Astrocyte (in vitro differentiated cells and primary cell): Measurements from ENCODE around the gene ATP5F1D. TPM values are rescaled to one million over a fixed set of nuclear protein-coding genes. Genes with fewer than 3 reads are reported as not detected.

Experiments
- DNase-seq: peaks from one replicate; pipeline ENCODE4 v3.0.0-alpha.2; 2010; ENCODE audit warnings: low read depth
- FAIRE-seq: peaks from 2 replicates; lab custom pipeline; 2011; peaks lifted over from hg19 to GRCh38; lab: Jason Lieb, UNC
- H2AFZ ChIP-seq: 2 replicates; pipeline ENCODE4 v1.6.0; 2012; ENCODE audit warnings: low read depth, low read length, inconsistent platforms
- H3K27ac ChIP-seq: 2 replicates; pipeline ENCODE4 v1.5.1; 2011; ENCODE audit warnings: low read depth, low read length, inconsistent platforms
- H3K27me3 ChIP-seq: 2 replicates; pipeline ENCODE4 v1.6.0; 2011; ENCODE audit warnings: low read length, inconsistent platforms; ENCODE audit not compliant: insufficient read depth
- H3K36me3 ChIP-seq: 2 replicates; pipeline ENCODE4 v1.5.1; 2011; ENCODE audit warnings: low read length, inconsistent platforms; ENCODE audit not compliant: insufficient read depth
- H3K4me1 ChIP-seq: 2 replicates; pipeline ENCODE4 v1.5.1; 2011; ENCODE audit warnings: low read length, inconsistent platforms; ENCODE audit not compliant: insufficient read depth
- H3K4me2 ChIP-seq: 2 replicates; pipeline ENCODE4 v1.6.0; 2012; ENCODE audit warnings: low read length, inconsistent platforms
- H3K4me3 ChIP-seq: 2 replicates; pipeline ENCODE4 v1.5.1; 2011; ENCODE audit warnings: low read depth, mild to moderate bottlenecking, low read length, inconsistent platforms; ENCODE audit not compliant: insufficient read depth
- H3K79me2 ChIP-seq: 2 replicates; pipeline ENCODE4 v1.6.0; 2012; ENCODE audit warnings: mild to moderate bottlenecking, low read length, inconsistent platforms; ENCODE audit not compliant: insufficient read depth
- H3K9ac ChIP-seq: 2 replicates; pipeline ENCODE4 v1.6.0; 2012; ENCODE audit warnings: mild to moderate bottlenecking, low read length, inconsistent platforms
- H3K9me3 ChIP-seq: 2 replicates; pipeline ENCODE4 v1.5.1; 2012; ENCODE audit warnings: low read depth, mild to moderate bottlenecking, low read length, inconsistent platforms; ENCODE audit not compliant: insufficient read depth
- H4K20me1 ChIP-seq: 2 replicates; pipeline ENCODE4 v1.6.0; 2012; ENCODE audit warnings: low read length, inconsistent platforms; ENCODE audit not compliant: insufficient read depth
- H3K27ac Mint-ChIP-seq: one replicate; pipeline ENCODE4 v1.8.0; 2021; ENCODE audit warnings: mild to moderate bottlenecking, mixed read lengths; ENCODE audit not compliant: unreplicated experiment
- H3K27me3 Mint-ChIP-seq: one replicate; pipeline ENCODE4 v1.8.0; 2021; ENCODE audit warnings: low read depth, mixed read lengths; ENCODE audit not compliant: unreplicated experiment
- H3K36me3 Mint-ChIP-seq: one replicate; pipeline ENCODE4 v1.8.0; 2021; ENCODE audit warnings: low read depth, mixed read lengths; ENCODE audit not compliant: unreplicated experiment
- H3K4me1 Mint-ChIP-seq: one replicate; pipeline ENCODE4 v1.8.0; 2021; ENCODE audit warnings: low read depth, mixed read lengths; ENCODE audit not compliant: unreplicated experiment
- H3K4me3 Mint-ChIP-seq: one replicate; pipeline ENCODE4 v1.8.0; 2021; ENCODE audit warnings: mild to moderate bottlenecking, moderate library complexity, mixed read lengths; ENCODE audit not compliant: unreplicated experiment
- H3K9me3 Mint-ChIP-seq: one replicate; pipeline ENCODE4 v1.8.0; 2021; ENCODE audit warnings: mild to moderate bottlenecking, mixed read lengths; ENCODE audit not compliant: unreplicated experiment
- EZH2 ChIP-seq: IDR thresholded peaks from 2 replicates; pipeline ENCODE4 v1.6.1; 2012; ENCODE audit warnings: mild to moderate bottlenecking, low read length, inconsistent platforms; ENCODE audit not compliant: insufficient read depth
- total RNA-seq: library from RNA; stranded (reverse); gene quantifications from 2 replicates; pipeline ENCODE4 v1.2.1, GENCODE V29; 2021
- TF ChIP-seq, protein P1 (sequence below): IDR thresholded peaks from 2 replicates; pipeline ENCODE4 v1.5.1; 2011; ENCODE audit warnings: low read depth, mild to moderate bottlenecking, inconsistent platforms, low read length, moderate library complexity; ENCODE audit not compliant: insufficient read depth

The ATP5F1D gene
- total RNA-seq, 1 donor from 2014 or later = 154 TPM

DNA sequence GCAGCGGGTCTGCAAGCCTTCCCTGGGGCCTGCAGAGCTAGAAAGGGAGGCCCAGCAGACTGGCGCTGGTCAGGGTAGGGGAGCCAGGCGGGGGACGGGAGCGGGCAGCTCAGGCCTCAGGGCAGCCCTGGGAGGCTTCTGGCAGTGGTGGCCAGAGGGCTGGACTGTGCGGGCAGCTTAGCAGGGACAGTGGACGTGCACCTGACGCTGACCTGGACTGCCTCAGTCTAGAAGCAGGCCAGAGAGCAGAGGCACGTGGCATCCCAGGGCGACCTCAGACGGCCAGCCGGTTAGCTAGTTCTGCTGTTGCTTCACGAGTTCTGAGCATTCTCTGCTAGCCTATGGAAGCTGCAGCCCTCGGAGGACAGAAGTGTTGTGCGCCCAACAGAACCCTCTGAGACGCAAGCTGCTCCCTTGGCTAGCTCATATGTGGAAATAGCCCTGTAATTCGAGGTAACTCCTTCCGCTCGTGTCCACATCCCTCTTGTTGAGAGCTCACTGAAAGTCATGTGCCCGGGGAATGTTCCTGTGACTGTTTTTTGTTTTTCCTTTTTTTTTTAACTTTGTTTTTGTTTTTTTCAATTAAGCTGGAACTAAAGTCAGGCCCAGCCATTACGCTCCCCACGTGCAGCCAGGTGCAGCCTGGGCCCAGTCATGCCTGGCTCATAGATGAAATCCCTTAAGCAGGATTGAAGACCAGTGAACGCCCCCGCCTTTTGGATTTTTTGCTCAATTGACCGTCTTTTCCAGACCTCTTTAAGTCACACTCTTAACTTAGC, 31.9 kb downstream of the ATP5F1D start:
- no peak overlapping the region for H3K4me3 ChIP-seq
- peaks cover 24% of the 10 kb centered on the region for H3K36me3 ChIP-seq
- FAIRE-seq (no peak), DNase-seq (no peak)
- H3K4me2 ChIP-seq = peak overlapping the region; percentile 96
- Mint-ChIP-seq H3K9me3 (no peaks in the 10 kb centered on the region), H3K4me1 (peaks cover 30% of the 10 kb centered on the region), H3K27ac (peak overlapping the region; percentile 84), H3K36me3 (peaks cover 14% of the 10 kb centered on the region), H3K4me3 (peak overlapping the region; percentile 69), H3K27me3 (no peaks in the 10 kb centered on the region)
- H3K9me3 ChIP-seq = no peaks in the 10 kb centered on the region
- no peak for TF ChIP-seq EZH2
- TF ChIP-seq, protein P1, sequence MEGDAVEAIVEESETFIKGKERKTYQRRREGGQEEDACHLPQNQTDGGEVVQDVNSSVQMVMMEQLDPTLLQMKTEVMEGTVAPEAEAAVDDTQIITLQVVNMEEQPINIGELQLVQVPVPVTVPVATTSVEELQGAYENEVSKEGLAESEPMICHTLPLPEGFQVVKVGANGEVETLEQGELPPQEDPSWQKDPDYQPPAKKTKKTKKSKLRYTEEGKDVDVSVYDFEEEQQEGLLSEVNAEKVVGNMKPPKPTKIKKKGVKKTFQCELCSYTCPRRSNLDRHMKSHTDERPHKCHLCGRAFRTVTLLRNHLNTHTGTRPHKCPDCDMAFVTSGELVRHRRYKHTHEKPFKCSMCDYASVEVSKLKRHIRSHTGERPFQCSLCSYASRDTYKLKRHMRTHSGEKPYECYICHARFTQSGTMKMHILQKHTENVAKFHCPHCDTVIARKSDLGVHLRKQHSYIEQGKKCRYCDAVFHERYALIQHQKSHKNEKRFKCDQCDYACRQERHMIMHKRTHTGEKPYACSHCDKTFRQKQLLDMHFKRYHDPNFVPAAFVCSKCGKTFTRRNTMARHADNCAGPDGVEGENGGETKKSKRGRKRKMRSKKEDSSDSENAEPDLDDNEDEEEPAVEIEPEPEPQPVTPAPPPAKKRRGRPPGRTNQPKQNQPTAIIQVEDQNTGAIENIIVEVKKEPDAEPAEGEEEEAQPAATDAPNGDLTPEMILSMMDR = no peak
- peaks cover 54% of the 10 kb centered on the region for H4K20me1 ChIP-seq
- peaks cover 61% of the 10 kb centered on the region for H3K4me1 ChIP-seq
- no peak overlapping the region for H2AFZ ChIP-seq
- H3K27ac ChIP-seq = no peak overlapping the region
- peaks cover 67% of the 10 kb centered on the region for H3K79me2 ChIP-seq
- no peak overlapping the region for H3K9ac ChIP-seq
- H3K27me3 ChIP-seq = no peaks in the 10 kb centered on the region

DNA sequence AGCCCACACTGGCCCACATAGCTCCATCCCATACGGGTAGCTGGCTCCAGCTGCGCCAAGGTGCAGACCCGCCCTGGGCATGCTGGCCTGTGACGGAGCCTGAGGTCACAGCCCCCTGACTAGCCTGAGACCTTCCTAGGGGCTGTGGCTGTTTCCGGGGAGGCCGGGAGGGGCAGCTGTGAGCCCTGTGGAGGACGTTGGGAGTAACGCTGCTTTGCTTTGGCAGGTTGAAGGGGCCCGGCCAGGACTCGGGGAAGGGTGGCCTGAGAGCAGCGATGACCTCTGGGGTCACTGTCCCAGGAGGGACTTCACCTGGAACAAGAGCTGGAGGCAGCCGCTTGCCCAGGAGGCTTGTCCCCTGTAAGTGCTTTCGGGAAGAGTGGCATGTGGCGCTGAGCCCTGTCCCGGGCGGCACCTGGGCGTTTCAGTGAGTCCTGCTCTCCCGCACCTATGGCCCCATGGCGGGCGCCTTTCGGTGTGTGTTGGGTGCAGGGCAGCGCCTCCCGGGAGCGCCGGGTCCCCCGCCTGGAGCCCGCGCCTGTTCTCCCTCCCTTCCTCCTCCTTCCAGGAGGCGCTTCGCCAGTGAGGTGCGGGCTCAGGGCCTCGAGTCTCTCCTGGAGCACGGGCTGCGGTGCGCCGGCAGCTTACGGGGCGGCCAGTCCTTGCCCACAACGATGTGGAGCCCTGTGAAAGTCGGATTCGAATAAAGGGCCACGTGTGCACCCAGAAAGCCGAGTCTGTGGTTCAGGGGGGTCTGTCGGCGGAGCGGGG, 32.7 kb downstream of the ATP5F1D start:
- FAIRE-seq (no peak), DNase-seq (no peak)
- no peak for TF ChIP-seq EZH2
- TF ChIP-seq, protein P1 = no peak
- Histone ChIP-seq H3K4me2 (peak overlapping the region; percentile 96), H3K36me3 (peaks cover 26% of the 10 kb centered on the region), H3K9me3 (no peaks in the 10 kb centered on the region), H3K79me2 (peaks cover 67% of the 10 kb centered on the region), H3K4me1 (peaks cover 57% of the 10 kb centered on the region), H3K27ac (peak overlapping the region; percentile 92), H4K20me1 (peaks cover 56% of the 10 kb centered on the region), H2AFZ (no peak overlapping the region), H3K9ac (peak overlapping the region; percentile 87), H3K4me3 (peak overlapping the region; percentile 42), H3K27me3 (no peaks in the 10 kb centered on the region)
- Mint-ChIP-seq H3K4me1 (peaks cover 26% of the 10 kb centered on the region), H3K27ac (peak overlapping the region; percentile 84), H3K4me3 (peak overlapping the region; percentile 76), H3K36me3 (peaks cover 14% of the 10 kb centered on the region), H3K27me3 (no peaks in the 10 kb centered on the region), H3K9me3 (no peaks in the 10 kb centered on the region)
